Omental fat pad (tissue), 4 donors: ENCODE measurements around the gene PLEKHG4B. TPM values are rescaled to one million over a fixed set of nuclear protein-coding genes. Genes with fewer than 3 reads are reported as not detected.
"Not testable (repeated sequence)": the region's sequence is repeated elsewhere in the genome, so short reads cannot be mapped to it uniquely, and the experiment has no call there.

ENCODE experiments used
- ATAC-seq: fragments of 150-250 bp; one replicate; pipeline ENCODE4 v1.9.1; 2016; ENCODE audit warnings: mild to moderate bottlenecking, moderate library complexity; ENCODE audit not compliant: low FRiP score
- DNase-seq: peaks from one replicate; pipeline ENCODE4 v3.0.0-alpha.2; 2019; ENCODE audit warnings: low spot score
- CTCF ChIP-seq, 3 donors: fragments of 450-650 bp; IDR thresholded peaks; one replicate each; pipeline ENCODE4 v1.5.1; 2016 to 2017; ENCODE audit warnings: antibody characterized with exemption in 3 of 3, mild to moderate bottlenecking in 3 of 3, moderate library complexity in 2 of 3
- small RNA-seq: library from RNA; depleted of rRNA; stranded (forward); fragments of <200 nt; gene quantifications from one replicate; pipeline ENCODE3, GENCODE V24; 2016
- total RNA-seq, 4 donors: library from RNA; depleted of rRNA; stranded (reverse); fragments of >200 nt; gene quantifications; one replicate each; pipeline ENCODE4 v1.1.0, GENCODE V29; 2016

The PLEKHG4B gene
- total RNA-seq, 4 donors from 2014 or later, result 0.44 to 0.65 (median 0.60) TPM; not detected in 1

- DNase-seq (no peak), ATAC-seq (no peak)
- no peak for TF ChIP-seq CTCF (IDR thresholded peaks at IDR 0.05)
These were observed 138.7 kb downstream of the PLEKHG4B start for GRCh38 chr5:230711-231110.

- ATAC-seq, result no peak
- no peak for TF ChIP-seq CTCF (IDR thresholded peaks at IDR 0.05)
- DNase-seq, result no peak
These were observed 139.7 kb downstream of the PLEKHG4B start for GRCh38 chr5:231661-232060.

GRCh38 chr5:233426-233825 is 141.5 kb downstream of the PLEKHG4B start:
- not testable (repeated sequence) for DNase-seq, ATAC-seq

GRCh38 chr5:234450-234849 is 142.5 kb downstream of the PLEKHG4B start:
- no peak for ATAC-seq
- DNase-seq, result no peak
- no peak for TF ChIP-seq CTCF (IDR thresholded peaks at IDR 0.05)

GRCh38 chr5:235527-235926 is 143.6 kb downstream of the PLEKHG4B start:
- not testable (repeated sequence) for ATAC-seq, DNase-seq

GRCh38 chr5:237931-238330 is 146.0 kb downstream of the PLEKHG4B start:
- not testable (repeated sequence) for ATAC-seq, DNase-seq

Small RNAs within 50 kb of the gene (small RNA-seq; reads per million reads assigned to genes)
- gene RF00019, result not detected

Other genes starting within 250 kb of the PLEKHG4B start
- gene LRRC14B, start 99.3 kb downstream of the PLEKHG4B start, total RNA-seq, result not detected
- gene CCDC127, start 126.0 kb downstream of the PLEKHG4B start, total RNA-seq, result 10 to 100 TPM in 1 of 4 donors, 1 to 10 TPM in 3; 4.7 to 10.6 (median 5.5) TPM
- 10 to 100 TPM; 76.5 to 92.8 (median 83.0) TPM for gene SDHA, start 126.2 kb downstream of the PLEKHG4B start, total RNA-seq
- gene PDCD6, start 179.5 kb downstream of the PLEKHG4B start, total RNA-seq, result 10 to 100 TPM; 69.0 to 92.2 (median 78.3) TPM
- 1 to 10 TPM in 2 of 4 donors, under 1 TPM in 2; 0.25 to 2.2 (median 1.6) TPM for gene AHRR, start 229.5 kb downstream of the PLEKHG4B start, total RNA-seq